Body of pancreas (tissue), 4 donors: Measurements from ENCODE around the gene ETFA.

Experiments
- POLR2A ChIP-seq, 3 donors: fragments of 450-650 bp; IDR thresholded peaks; one replicate each; pipeline ENCODE4 v1.6.1; 2016; ENCODE audit warnings: antibody characterized with exemption in 3 of 3, mild to moderate bottlenecking in 2 of 3
- TF ChIP-seq, protein P1 (sequence below), 7 experiments: fragments of 450-650 bp in 4 of 7; fragments of 200-600 bp in 3 of 7; sonication (generic) in 3 of 7; IDR thresholded peaks; one replicate each; pipeline ENCODE4 v1.5.1; 2016 to 2019; ENCODE audit warnings: antibody characterized with exemption in 7 of 7

DNA sequence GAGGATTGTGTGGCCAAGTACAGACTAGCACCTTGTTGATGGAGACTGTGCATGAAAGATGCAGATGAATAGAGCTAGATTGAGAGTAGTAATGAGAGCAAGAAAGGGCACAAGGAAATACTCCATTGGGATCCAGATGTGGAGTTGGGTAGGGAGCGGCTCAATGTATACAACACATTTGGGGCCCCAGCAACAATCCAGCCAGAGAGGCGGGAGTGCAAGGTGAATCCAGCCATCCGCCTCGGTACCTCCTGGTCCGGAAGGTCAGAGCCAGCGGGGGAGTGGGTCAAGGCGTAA is 34.3 kb upstream of the ETFA start:
- TF ChIP-seq, protein P1, sequence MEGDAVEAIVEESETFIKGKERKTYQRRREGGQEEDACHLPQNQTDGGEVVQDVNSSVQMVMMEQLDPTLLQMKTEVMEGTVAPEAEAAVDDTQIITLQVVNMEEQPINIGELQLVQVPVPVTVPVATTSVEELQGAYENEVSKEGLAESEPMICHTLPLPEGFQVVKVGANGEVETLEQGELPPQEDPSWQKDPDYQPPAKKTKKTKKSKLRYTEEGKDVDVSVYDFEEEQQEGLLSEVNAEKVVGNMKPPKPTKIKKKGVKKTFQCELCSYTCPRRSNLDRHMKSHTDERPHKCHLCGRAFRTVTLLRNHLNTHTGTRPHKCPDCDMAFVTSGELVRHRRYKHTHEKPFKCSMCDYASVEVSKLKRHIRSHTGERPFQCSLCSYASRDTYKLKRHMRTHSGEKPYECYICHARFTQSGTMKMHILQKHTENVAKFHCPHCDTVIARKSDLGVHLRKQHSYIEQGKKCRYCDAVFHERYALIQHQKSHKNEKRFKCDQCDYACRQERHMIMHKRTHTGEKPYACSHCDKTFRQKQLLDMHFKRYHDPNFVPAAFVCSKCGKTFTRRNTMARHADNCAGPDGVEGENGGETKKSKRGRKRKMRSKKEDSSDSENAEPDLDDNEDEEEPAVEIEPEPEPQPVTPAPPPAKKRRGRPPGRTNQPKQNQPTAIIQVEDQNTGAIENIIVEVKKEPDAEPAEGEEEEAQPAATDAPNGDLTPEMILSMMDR (IDR thresholded peaks at IDR 0.05) = no peak
- TF ChIP-seq POLR2A (IDR thresholded peaks at IDR 0.05) = no peak
